Smooth muscle cell of the brain vasculature (primary cell): ENCODE results near the gene MAST2.

ENCODE experiments used
- DNase-seq: peaks from one replicate; pipeline ENCODE4 v3.0.0-alpha.2; 2012; ENCODE audit warnings: low read depth, low spot score

Gene MAST2

GRCh38 chr1:46061146-46061545 is 257.7 kb downstream of the MAST2 start:
- DNase-seq, result no peak

- DNase-seq, result no peak
Observed at GRCh38 chr1:46062651-46063319, 259.4 kb downstream of the MAST2 start.

- DNase-seq, result no peak
Observed at GRCh38 chr1:46064708-46065107, 261.3 kb downstream of the MAST2 start.

GRCh38 chr1:46065405-46065804 is 262.0 kb downstream of the MAST2 start:
- no peak for DNase-seq

GRCh38 chr1:46067652-46068051 is 264.2 kb downstream of the MAST2 start:
- no peak for DNase-seq

GRCh38 chr1:46068525-46068924 is 265.1 kb downstream of the MAST2 start:
- no peak for DNase-seq

- no peak for DNase-seq
Observed at GRCh38 chr1:46070164-46070814, 266.9 kb downstream of the MAST2 start.

GRCh38 chr1:46072975-46073374 is 269.6 kb downstream of the MAST2 start:
- no peak for DNase-seq

GRCh38 chr1:46076343-46076742 is 272.9 kb downstream of the MAST2 start:
- no peak for DNase-seq

GRCh38 chr1:46077644-46078043 is 274.2 kb downstream of the MAST2 start:
- DNase-seq, result no peak

- DNase-seq, result no peak
Observed at GRCh38 chr1:46080257-46080656, 276.8 kb downstream of the MAST2 start.

GRCh38 chr1:46081206-46081605 is 277.8 kb downstream of the MAST2 start:
- DNase-seq, result peak; percentile 21

GRCh38 chr1:46081619-46082018 is 278.2 kb downstream of the MAST2 start:
- no peak for DNase-seq

GRCh38 chr1:46083579-46083978 is 280.2 kb downstream of the MAST2 start:
- no peak for DNase-seq

- no peak for DNase-seq
Observed at GRCh38 chr1:46084553-46085451, 281.4 kb downstream of the MAST2 start.
